PC-3 (cell line): ENCODE results near the gene APOF. TPM values are rescaled to one million over a fixed set of nuclear protein-coding genes. Genes with fewer than 3 reads are reported as not detected.
"Not testable (repeated sequence)": the region's sequence is repeated elsewhere in the genome, so short reads cannot be mapped to it uniquely, and the experiment has no call there.

Experiments
- ATAC-seq: fragments of 200-7000 bp; cut with Tn5 transposase; 2 replicates; pipeline ENCODE4 v1.9.1; 2020; ENCODE audit warnings: mild to moderate bottlenecking, moderate library complexity
- BruUV-seq: library from RNA; stranded (reverse); fragments of 400-500 nt; replicated peaks from 2 replicates; lab custom pipeline; 2021; lab: Mats Ljungman, UMichigan
- CTCF ChIA-PET: fragments of 300-600 bp; sonication (Branson Sonifier 250); formaldehyde crosslinking; loops from one replicate; lab custom pipeline; 2022; ENCODE audit warnings: antibody characterized with exemption; lab: Charles Lee
- POLR2A ChIA-PET: fragments of 300-600 bp; sonication (Branson Sonifier 250); formaldehyde crosslinking; loops from one replicate; lab custom pipeline; 2022; ENCODE audit warnings: antibody characterized with exemption; ENCODE audit not compliant: unreplicated experiment; lab: Charles Lee
- DNase-seq: peaks from one replicate; pipeline ENCODE4 v3.0.0-alpha.2; 2015
- H2AFZ ChIP-seq: fragments of 300-600 bp; sonication (generic); 2 replicates; pipeline ENCODE4 v1.6.0; 2016; ENCODE audit warnings: antibody characterized with exemption, low read length
- H3F3A ChIP-seq: fragments of 300-600 bp; sonication (generic); one replicate; pipeline ENCODE4 v1.6.0; 2017; ENCODE audit warnings: antibody characterized with exemption, low read length, control low read depth, mild to moderate bottlenecking; ENCODE audit not compliant: unreplicated experiment
- H3K27ac ChIP-seq: fragments of 300-600 bp; sonication (generic); 2 replicates; pipeline ENCODE4 v1.5.1; 2016; ENCODE audit warnings: mild to moderate bottlenecking, low read length
- H3K27me3 ChIP-seq: fragments of 300-600 bp; sonication (generic); 2 replicates; pipeline ENCODE4 v1.6.1; 2016; ENCODE audit warnings: low read length, mixed read lengths
- H3K36me3 ChIP-seq: fragments of 300-600 bp; sonication (generic); 2 replicates; pipeline ENCODE4 v1.6.1; 2016; ENCODE audit warnings: low read depth, mixed run types, low read length, mixed read lengths
- H3K4me1 ChIP-seq: fragments of 300-600 bp; sonication (generic); 2 replicates; pipeline ENCODE4 v1.5.1; 2016; ENCODE audit warnings: low read length; ENCODE audit not compliant: insufficient read depth
- H3K4me2 ChIP-seq: fragments of 300-600 bp; sonication (generic); 2 replicates; pipeline ENCODE4 v1.6.0; 2016; ENCODE audit warnings: low read length
- H3K4me3 ChIP-seq: fragments of 300-600 bp; sonication (generic); 2 replicates; pipeline ENCODE4 v1.5.1; 2016; ENCODE audit warnings: mild to moderate bottlenecking, low read length, mixed read lengths
- H3K79me2 ChIP-seq: fragments of 300-600 bp; sonication (generic); 2 replicates; pipeline ENCODE4 v1.6.1; 2017; ENCODE audit warnings: low read length, mixed read lengths
- H3K9ac ChIP-seq: fragments of 300-600 bp; sonication (generic); 2 replicates; pipeline ENCODE4 v1.6.0; 2016; ENCODE audit warnings: mild to moderate bottlenecking, low read length
- H3K9me2 ChIP-seq: fragments of 300-600 bp; sonication (generic); replicated peaks from 2 replicates; pipeline ENCODE4 v1.6.1; 2016; ENCODE audit warnings: mixed run types, low read length, mixed read lengths
- H3K9me3 ChIP-seq: fragments of 300-600 bp; sonication (generic); 2 replicates; pipeline ENCODE4 v1.6.1; 2016; ENCODE audit warnings: low read length, mixed read lengths
- H4K20me1 ChIP-seq: fragments of 300-600 bp; sonication (generic); 2 replicates; pipeline ENCODE4 v1.6.1; 2016; ENCODE audit warnings: low read length, mixed read lengths
- CTCF ChIP-seq: fragments of 300-600 bp; sonication (generic); conservative IDR thresholded peaks from 2 replicates; pipeline ENCODE4 v1.5.1; 2017; ENCODE audit warnings: antibody characterized with exemption, low read depth, mild to moderate bottlenecking, low read length
- EZH2 ChIP-seq: fragments of 300-600 bp; sonication (generic); IDR thresholded peaks from one replicate; pipeline ENCODE4 v1.6.1; 2017; ENCODE audit warnings: antibody characterized with exemption, mild to moderate bottlenecking, low read length; ENCODE audit not compliant: unreplicated experiment
- EZH2phosphoT487 ChIP-seq: fragments of 300-600 bp; sonication (generic); IDR thresholded peaks from 2 replicates; pipeline ENCODE4 v1.6.1; 2018; ENCODE audit warnings: mild to moderate bottlenecking, antibody characterized with exemption, low read length, borderline replicate concordance
- intact Hi-C: fragments of 100-400 bp; cut with micrococcal nuclease; formaldehyde crosslinking; loops from 2 replicates; pipeline ENCODE4 v1.9.0; 2023
- total RNA-seq: library from RNA; depleted of rRNA; stranded (reverse); fragments of >200 nt; gene quantifications from 2 replicates; pipeline ENCODE4 v1.2.3, GENCODE V29; 2014

APOF gene
- total RNA-seq, 1 experiment from 2014 or later = not detected

GRCh38 chr12:56410768-56411167, 48.1 kb upstream of the APOF start:
- intact Hi-C loops = no loop called here
- POLR2A ChIA-PET = no interaction called here
- ATAC-seq = no peak

GRCh38 chr12:56408799-56409417, 46.3 kb upstream of the APOF start:
- ATAC-seq (no peak), DNase-seq (no peak)
- H3K4me2 ChIP-seq = no peak overlapping the region
- H3K79me2 ChIP-seq = no peaks in the 10 kb centered on the region
- H3K9ac ChIP-seq = no peak overlapping the region
- H3K9me2 ChIP-seq = no peaks in the 10 kb centered on the region
- no peaks in the 10 kb centered on the region for H3F3A ChIP-seq
- no peaks in the 10 kb centered on the region for H3K27me3 ChIP-seq
- no peak overlapping the region for H2AFZ ChIP-seq
- CTCF ChIA-PET = no interaction called here
- H3K27ac ChIP-seq = no peak overlapping the region
- intact Hi-C loops = no loop called here
- H4K20me1 ChIP-seq = no peaks in the 10 kb centered on the region
- TF ChIP-seq EZH2 (no peak), EZH2phosphoT487 (no peak), CTCF (no peak)
- no peak overlapping the region for H3K4me3 ChIP-seq
- no peaks in the 10 kb centered on the region for H3K4me1 ChIP-seq
- POLR2A ChIA-PET = no interaction called here
- no TSS peak for BruUV-seq
- H3K9me3 ChIP-seq = no peaks in the 10 kb centered on the region
- H3K36me3 ChIP-seq = no peaks in the 10 kb centered on the region

More at GRCh38 chr12:56410768-56411167, 48.1 kb upstream of the APOF start:
- Histone ChIP-seq H3K9ac (no peak overlapping the region), H3K36me3 (no peaks in the 10 kb centered on the region), H3K79me2 (no peaks in the 10 kb centered on the region), H3K4me1 (no peaks in the 10 kb centered on the region), H3K4me2 (no peak overlapping the region), H2AFZ (no peak overlapping the region), H4K20me1 (no peaks in the 10 kb centered on the region), H3K9me2 (no peaks in the 10 kb centered on the region), H3K9me3 (no peaks in the 10 kb centered on the region), H3F3A (no peaks in the 10 kb centered on the region), H3K27ac (no peak overlapping the region), H3K4me3 (no peak overlapping the region), H3K27me3 (no peaks in the 10 kb centered on the region)
- no peak for TF ChIP-seq EZH2phosphoT487
- CTCF ChIA-PET = no interaction called here
- DNase-seq = no peak
- no TSS peak for BruUV-seq

GRCh38 chr12:56404227-56404626, 41.6 kb upstream of the APOF start:
- CTCF ChIA-PET, ATAC-seq: not testable (repeated sequence)

GRCh38 chr12:56401612-56402011, 39.0 kb upstream of the APOF start:
- BruUV-seq, CTCF ChIA-PET: not testable (repeated sequence)

More at GRCh38 chr12:56404227-56404626, 41.6 kb upstream of the APOF start:
- POLR2A ChIA-PET, H3K9me3 ChIP-seq, H3K79me2 ChIP-seq, H3K9me2 ChIP-seq, H3K27me3 ChIP-seq, H4K20me1 ChIP-seq, intact Hi-C loops, H3K4me1 ChIP-seq, H3F3A ChIP-seq, H2AFZ ChIP-seq, H3K9ac ChIP-seq, H3K4me2 ChIP-seq, H3K27ac ChIP-seq, BruUV-seq, H3K4me3 ChIP-seq, H3K36me3 ChIP-seq, DNase-seq: not testable (repeated sequence)

GRCh38 chr12:56401125-56401524, 38.5 kb upstream of the APOF start:
- intact Hi-C loops, H3K4me2 ChIP-seq, H3K9me3 ChIP-seq, H3K9ac ChIP-seq, H4K20me1 ChIP-seq, ATAC-seq, H3K4me3 ChIP-seq, H3K79me2 ChIP-seq, H2AFZ ChIP-seq, H3K9me2 ChIP-seq, H3F3A ChIP-seq, H3K27me3 ChIP-seq, POLR2A ChIA-PET, DNase-seq, H3K27ac ChIP-seq, H3K4me1 ChIP-seq, H3K36me3 ChIP-seq, CTCF ChIA-PET, BruUV-seq: not testable (repeated sequence)

More at GRCh38 chr12:56401612-56402011, 39.0 kb upstream of the APOF start:
- H3K9me3 ChIP-seq, H3K4me3 ChIP-seq, H4K20me1 ChIP-seq, H3K9me2 ChIP-seq, H3K79me2 ChIP-seq, ATAC-seq, H3K27me3 ChIP-seq, H3K27ac ChIP-seq, POLR2A ChIA-PET, H3K4me2 ChIP-seq, H3K36me3 ChIP-seq, H3F3A ChIP-seq, intact Hi-C loops, H2AFZ ChIP-seq, H3K9ac ChIP-seq, H3K4me1 ChIP-seq, DNase-seq: not testable (repeated sequence)

- CTCF ChIA-PET, H3K27ac ChIP-seq, DNase-seq, H3K79me2 ChIP-seq, BruUV-seq, H3K9me3 ChIP-seq, H3K36me3 ChIP-seq, POLR2A ChIA-PET, H3K4me1 ChIP-seq, H3K4me3 ChIP-seq, H4K20me1 ChIP-seq, H3K9me2 ChIP-seq, H2AFZ ChIP-seq, ATAC-seq, H3K4me2 ChIP-seq, H3K27me3 ChIP-seq, H3F3A ChIP-seq, H3K9ac ChIP-seq, intact Hi-C loops: not testable (repeated sequence)
Measured at GRCh38 chr12:56399466-56399865, 36.8 kb upstream of the APOF start.
